GM19438 (cell line): ENCODE data around the gene EPB41L2.

ENCODE experiments used
- ATAC-seq: cut with Tn5 transposase; IDR thresholded peaks from one replicate; pipeline ENCODE4 v1.9.1; 2021; ENCODE audit warnings: low read depth; ENCODE audit not compliant: unreplicated experiment

EPB41L2 gene

DNA sequence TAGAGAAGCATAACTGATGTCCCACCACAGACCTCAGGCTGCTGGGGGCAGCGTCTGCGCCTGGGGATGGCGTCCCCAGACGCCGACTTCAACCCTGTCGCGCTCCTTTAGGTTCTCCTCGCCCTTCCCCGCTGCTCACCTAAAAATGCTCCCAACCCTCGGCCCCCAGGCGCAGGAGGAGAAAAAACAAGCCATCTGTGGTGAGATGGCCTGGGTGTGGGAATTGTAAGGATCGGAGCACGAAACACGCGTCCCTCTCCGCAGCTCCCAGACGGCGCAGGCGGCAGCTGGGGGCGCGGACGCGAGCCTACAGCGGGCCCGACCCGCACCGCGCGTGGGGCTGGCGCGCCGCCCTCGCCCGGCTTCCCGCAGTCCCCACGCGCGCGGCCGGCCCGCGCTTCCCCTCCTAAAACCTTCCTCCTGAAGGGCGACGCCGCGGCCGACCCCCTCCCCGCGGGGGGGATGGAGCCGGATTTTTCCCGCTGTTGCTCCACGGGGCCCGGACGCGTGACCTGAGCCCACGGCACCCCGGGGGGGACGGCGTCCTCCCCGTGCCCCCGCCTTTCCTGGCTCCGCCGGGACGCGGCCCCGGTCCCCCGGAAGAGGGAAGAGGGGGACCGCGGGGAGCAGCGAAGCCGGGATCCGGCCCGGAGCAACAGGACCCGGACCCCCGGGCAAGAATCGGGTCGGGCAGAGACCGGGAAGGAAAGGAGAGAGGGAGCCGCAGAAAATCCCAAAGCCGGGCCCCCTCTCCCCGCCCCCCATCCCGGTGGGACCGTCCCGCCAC lies 611 bp downstream of the EPB41L2 start:
- peak; percentile 21 for ATAC-seq

DNA sequence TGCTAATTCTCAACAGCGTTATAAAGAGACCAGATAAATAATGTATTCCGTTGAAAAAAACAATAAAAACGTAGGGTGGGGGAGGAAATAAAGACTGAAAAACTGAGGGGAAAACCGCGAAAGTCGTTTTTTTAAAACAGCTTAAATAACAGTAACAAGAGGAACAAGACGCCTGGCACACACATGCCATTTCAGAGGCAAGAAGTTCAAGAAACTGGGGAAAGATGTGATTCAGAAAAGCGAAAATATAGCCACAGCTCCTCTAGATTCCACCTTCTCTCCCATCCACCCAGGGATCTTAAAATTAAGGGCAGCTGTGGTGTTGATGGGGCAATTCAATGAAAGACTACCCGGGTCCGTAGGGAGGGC lies 1.3 kb downstream of the EPB41L2 start:
- ATAC-seq, result no peak

DNA sequence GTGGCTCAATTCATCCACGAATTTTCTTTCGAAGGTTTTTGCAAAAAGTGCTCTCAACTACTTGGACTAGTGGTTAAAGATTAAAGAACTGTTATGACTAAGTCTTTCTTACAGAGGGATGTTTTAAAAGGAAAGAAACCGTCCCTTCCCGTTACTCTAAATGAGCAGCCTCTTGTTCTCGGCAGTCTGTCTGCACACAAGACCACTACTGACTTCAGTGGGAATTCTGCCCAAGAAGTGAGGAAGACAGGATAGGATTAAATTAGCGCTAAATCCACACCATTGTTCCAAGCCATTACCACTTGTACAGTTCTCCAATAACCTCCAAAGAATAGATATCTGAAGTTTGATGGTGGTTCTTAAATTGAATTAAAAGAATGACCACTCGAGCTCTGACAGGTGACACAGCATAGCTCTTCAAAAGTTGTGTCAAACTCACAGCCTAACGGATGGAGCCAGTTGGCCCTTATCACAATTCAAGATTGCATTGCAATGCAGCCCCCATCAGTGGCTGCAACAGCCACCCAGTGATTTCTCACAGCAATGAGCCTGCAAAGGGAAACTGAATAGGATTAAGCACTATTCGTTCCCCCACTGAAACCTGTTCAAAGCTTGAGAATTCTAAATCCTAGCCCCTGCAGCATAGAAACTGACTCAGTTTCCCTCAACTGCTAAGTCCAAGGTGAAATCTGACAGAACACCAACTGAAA lies 1.8 kb downstream of the EPB41L2 start:
- ATAC-seq, result peak; percentile 26

DNA sequence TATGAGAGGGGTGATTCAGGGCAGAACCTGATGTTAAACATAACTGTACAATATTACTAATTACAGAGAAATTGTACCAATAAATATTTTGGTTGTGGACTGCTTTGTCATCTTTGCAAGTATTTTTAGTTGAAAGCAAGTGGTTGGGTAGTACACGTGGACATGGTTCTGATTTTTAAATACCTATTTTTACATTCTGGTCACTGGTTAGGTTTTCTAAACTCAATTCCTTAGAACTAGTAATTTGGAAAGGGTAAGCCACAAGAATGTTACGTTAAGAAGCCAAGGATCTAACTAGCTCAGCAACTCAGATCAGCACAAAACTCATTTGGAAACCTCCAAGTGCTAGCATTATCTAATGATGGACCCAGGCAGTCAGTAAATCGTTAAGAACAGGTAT lies 2.7 kb downstream of the EPB41L2 start:
- ATAC-seq, result no peak

DNA sequence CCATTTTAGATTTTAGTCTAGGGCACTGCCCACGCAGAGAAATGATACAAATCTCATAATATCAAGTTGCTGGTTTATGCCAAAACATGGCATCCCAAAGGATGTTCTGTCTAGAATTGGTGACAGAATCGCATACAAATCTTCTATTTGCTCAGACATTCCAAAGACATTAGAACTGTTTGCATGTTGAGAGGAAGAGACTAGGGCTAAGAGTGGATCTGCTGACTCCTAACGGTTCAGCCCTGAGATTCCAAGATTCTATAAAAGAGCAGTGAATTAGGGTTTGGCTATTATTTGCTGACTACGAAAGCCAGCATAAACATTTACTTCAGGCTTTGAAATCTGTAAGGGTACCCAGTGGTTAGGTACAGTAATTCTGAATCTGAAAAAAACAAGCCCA lies 3.6 kb downstream of the EPB41L2 start:
- ATAC-seq, result no peak

DNA sequence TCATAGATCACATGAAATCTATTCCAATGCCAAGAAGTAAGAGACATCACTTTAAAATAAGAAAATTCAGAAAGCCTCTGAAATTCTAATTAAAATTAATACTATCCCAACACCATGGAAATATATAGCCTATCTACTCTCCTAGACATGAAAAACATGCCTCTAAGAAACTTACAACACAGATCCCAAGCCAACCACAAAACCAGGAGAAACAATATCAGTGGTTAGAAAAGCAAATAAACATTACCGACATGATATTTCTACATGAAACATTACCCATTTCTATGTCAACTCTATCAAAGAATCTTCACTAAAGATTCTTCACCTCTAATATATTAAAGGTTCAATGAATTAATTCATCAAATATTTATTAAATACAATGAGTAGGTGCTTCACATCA lies 4.8 kb downstream of the EPB41L2 start:
- no peak for ATAC-seq

DNA sequence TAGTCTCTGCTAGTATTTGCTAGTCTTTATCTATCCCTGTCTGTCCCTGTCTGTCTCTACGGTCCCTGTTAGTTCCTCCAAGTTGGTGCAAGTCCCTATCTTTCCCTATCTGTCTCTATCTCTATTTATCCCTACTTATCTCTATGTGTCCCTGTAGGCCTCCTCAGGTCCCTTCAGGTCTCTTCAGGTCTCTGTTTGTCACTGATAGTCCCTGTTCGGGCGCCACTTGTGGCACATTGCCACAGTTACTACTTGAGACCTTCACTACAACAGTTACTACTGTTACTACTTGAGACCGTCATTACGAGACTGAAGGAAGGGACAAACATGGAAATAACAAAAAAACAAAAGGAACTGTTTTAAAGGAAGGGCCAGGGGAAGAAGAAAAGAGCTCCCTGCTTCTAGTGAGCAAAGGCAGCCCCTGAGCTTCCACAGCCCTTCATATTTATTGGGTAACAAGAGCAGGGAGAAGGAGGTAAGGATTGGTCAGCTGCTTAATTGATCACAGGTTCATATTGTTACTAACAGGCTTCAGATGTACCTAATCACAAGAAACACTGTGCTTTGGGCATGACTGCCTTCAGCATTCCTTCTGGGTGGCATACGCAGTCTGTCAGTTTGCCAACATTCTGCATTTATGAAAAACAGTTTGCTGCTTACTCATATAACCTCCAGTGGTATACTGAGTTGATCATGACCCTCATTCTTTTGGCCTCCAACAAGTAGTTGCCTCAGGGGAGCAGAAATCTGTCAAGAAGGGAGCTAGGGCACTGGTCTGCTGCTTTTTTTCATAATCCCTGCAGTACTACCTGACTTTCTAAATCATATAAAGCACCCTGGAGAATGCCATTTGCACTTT lies 8.4 kb downstream of the EPB41L2 start:
- ATAC-seq, result no peak

DNA sequence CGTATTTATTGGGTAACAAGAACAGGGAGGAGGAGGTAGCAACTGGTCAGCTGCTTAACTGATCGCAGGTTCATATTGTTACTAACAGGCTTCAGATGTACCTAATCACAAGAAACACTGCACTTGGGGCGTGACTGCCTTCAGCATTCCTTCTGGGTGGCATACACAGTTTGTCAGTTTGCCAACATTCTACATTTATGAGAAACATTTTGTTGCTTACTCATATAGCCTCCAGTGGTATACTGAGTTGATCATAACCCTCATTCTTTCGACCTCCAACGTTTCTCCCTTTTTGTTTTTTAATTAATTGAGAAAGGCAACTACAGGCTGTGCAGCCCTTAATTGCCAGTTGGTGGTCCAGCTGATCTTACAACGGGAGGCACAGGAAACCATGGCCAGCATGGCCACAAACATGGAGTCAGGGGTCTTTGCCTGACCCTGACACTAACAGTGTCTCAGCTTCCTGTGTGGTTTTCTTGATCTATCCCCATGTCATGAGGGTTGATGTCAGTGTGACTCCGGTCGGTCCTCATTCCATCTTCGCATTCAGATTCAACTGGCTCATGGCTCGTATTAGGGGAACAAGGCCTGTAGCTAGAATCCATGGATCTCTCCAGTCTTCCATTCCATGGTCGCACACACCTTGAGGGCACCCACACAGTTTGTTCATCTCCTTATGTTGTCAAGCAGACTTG lies 9.4 kb downstream of the EPB41L2 start:
- no peak for ATAC-seq

DNA sequence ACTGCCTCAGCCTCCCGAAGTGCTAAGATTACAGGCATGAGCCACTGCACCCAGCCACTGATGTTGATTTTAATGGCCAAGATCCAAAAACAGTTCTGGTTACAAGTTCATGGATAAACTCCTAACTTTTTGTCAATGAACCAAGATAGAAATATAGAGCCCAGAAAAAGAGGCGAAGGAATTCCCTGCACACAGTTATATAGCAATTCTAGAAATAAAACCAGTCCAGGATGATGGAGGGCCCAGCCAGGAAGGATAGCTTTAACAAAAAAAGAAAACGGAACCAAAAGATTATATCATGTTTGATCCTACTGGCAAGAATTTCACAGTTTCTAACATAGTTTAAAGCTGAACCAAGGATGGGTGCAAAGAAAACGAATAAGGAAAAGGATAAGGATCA lies 10.9 kb downstream of the EPB41L2 start:
- ATAC-seq, result no peak

DNA sequence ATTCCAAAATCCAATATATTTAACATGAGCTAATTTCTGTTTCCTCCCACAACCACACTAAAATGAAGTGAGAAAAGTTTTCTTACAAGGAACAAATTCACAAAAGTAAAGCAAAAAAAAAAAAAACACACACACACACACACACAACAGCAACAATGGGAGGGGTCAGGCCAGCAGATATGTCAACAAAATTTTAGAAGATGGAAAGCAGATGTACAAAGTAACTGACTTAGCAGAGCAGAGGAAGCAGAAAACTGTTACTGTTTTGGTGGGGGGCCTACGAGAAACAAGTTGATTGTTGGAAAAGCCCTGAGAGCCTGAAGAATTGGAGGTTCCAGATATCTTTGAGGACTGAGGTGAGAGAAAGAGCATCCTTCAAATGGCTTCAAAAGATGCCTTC lies 11.7 kb downstream of the EPB41L2 start:
- no peak for ATAC-seq

DNA sequence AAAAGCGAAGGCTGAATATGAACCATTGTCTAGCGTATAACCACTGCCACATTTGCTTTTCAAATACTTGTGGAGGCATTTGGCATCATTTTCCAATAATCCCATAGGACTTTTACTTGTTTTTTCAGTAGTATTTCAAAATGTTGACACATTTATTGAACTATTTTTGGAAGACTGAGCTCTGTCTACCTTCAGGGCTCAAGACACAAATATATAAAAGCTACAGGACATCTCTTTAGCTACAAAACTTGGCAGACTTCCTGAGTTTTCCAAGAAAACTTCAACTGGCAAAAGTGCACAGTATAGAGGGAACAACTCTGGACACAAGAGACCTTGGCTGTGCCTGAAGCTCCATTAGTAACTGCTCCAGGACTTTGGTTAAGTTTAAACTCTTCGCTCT lies 13.4 kb downstream of the EPB41L2 start:
- no peak for ATAC-seq

DNA sequence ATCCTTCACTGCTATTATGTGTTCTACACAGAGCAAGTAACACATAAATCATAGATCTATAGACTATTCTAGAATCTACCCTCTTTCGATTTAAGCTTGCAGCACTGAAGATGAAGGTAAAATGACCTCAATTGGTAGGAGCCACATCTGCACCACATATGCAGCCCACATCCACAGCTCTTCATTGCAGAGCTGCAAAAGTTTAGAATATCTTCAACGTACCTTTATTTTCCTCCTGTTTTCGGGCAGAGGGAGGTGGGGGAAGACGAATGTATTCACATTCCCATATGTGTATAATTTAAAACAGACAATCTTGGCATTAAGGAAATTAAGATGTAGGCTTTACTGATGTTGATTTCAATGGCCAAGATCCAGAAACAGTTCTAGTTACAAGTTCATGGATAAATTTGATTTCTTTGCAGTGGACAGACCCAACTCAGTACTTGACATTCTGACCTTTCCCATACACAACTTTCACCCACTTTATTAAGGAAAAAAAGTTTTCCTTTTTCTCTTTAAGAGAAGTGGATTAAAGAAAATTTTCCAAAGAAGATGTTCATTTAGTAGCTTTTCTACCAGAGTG lies 14.0 kb downstream of the EPB41L2 start:
- ATAC-seq, result no peak

DNA sequence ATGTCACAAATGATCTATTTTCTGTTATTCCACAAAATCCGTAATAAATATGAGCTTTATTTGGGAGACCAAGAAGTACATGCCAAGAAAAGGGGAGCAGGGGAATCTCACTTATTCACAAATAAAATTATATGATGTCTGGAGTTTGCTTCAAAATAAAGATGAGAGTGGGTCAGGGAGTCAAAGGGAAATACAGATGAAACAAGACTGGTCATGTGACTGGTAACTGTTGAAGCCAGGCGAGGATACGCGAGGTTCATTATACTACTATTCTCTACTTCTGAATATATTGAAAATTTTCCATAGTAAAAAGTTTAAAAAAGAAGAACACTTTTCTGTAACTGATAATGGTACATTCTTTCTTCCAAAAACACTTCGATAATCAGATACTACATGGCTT lies 14.6 kb downstream of the EPB41L2 start:
- ATAC-seq, result no peak

DNA sequence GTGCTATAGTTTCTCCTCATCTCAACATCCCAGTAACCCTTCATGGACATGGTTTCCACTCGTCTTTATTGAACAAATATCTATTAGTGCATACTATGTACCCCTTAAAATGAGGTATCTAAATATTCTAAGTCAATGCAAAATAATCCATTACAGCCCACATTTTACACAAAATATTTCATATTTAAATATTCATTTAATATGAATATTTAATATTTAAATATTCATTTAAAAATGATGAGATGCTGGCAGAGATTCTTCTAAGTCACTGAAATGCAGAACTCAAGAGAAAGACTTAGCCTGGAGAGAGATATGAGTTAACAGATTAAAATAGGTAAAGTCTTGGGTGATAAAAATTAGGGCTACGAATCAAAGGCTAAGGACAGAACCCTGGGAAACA lies 17.9 kb downstream of the EPB41L2 start:
- ATAC-seq, result no peak

DNA sequence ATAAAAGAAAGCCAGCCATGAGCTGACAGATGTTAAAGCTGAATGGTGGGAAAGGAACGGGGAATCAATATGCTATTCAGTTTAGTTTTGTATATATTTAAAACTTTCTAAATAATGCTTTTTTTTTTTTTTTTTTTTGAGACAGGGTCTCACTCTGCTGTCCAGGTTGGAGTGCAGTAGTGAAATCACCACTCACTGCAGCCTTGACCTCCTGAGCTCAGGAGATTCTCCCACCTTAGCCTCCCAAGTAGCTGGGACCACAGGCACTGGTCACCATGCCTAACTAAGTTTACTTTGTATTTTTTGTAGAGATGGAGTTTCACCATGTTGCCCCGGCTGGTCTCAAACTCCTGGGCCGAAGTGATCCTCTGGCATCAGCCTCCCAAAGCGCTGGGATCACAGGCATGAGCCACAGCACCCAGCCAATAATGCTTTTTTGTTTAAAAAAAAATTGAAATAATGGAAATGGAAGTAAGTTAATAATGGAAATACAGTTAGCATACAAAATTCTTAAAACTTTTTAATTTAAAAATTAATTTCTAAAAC lies 19.1 kb downstream of the EPB41L2 start:
- no peak for ATAC-seq

DNA sequence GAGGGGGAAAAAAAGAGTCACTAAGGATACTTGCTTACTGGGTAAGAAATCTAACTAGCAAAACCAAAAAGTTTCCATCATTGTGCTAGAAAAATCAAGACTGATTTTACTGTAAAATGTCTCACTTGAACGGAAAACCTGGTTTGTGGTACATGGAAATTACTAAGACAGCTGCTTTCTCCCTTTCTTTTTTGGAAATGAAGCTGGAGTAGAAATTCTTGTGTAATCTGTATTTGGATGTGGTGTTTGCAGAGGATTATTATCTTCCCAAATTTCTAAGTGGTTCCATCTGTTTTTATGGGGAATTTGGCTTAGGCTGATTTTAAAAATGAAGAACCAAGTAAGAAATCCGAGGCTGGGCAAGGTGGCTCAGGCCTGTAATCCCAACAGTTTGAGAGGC lies 20.4 kb downstream of the EPB41L2 start:
- ATAC-seq, result no peak

DNA sequence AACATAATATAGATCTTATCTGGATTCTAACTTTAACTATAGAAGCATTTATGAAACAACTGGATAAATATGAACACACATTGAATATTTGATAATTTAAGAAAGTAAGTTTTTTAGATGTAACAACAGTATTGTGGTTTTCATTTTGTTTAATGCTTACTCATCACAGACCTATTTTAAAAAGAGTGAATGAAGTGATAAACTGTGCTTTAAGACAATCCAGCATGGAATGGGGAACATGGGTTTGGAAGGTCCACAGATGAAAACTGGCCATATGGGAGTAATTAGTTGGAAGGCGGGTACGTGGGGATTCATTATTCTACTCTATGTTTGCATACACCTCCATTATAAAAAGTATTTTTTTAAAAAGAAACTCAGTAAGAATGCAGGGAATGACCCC lies 21.2 kb downstream of the EPB41L2 start:
- ATAC-seq, result no peak

DNA sequence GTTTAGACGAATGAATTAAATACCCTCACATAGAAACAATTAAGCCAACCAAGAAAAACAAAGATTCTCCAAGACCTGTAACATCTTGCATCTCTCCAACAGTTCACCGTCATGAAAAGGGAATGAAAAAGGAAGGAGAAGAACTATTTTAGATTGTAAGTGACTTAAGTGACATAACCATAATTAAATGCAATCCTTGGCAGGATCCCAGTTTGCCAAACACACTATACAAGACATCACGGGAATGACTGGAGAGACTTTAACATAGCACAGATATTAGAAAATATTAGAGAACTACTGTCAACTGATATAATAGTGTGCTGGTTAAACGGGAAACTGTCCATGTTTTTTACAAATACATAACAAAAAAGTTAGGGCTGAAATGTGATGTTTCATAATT lies 22.2 kb downstream of the EPB41L2 start:
- no peak for ATAC-seq

DNA sequence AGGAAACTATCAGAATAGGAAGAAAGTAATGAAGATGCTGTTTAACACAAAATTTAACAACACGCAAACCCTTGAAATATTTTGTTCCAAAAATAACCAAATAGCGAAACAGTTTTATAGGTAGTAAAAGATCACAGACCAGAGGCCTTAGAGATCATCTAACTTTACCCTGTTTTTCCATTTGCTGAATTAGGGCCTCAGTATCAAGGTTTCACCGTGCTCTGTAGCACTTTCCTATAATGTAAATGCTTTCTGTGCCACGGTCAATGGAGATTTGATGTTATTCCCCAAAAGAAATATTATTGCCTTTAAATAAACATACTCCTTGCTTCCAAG lies 23.7 kb downstream of the EPB41L2 start:
- ATAC-seq, result no peak

DNA sequence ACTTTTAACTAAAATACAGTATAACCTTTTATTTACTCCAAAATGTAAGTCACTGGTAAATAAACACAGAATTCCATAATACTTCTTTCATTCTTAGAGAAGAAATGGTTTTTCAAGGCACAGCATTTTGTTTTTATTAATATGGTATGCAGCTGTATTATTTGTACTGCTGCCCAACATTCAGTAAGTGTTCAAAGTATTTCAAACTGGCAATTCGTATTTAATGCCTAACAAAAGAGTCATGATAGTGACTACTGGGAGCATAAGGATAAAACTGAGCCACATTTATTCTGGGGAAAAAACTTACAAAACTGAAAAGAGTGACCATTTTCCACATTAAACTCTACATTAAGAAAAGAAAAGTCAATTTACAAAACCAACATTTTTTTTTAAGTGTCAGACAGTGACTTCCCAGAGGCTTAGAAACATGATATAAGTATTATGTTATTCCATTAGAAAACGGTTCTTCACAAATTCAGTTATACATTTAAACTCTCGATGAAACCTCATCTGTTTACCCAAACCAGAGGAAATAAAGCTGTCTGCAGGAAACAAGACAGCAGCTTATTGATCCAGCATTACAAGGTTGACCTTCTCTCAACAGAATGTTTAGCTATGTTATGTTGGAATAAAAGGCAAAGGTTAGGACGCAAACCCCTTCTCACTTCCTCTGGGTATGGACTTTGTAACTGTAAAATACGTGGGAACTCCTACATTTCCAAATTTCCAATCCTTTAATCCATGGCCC lies 24.3 kb downstream of the EPB41L2 start:
- ATAC-seq, result no peak
